Measurements from ENCODE around the gene TIRAP. TPM values are rescaled to one million over a fixed set of nuclear protein-coding genes. Genes with fewer than 3 reads are reported as not detected.

The TIRAP gene
- total RNA-seq, 4 donors from 2014 or later, result 3.9 to 8.8 (median 7.3) TPM

- no peaks in the 10 kb centered on the region for H3K27me3 ChIP-seq
- intact Hi-C loops (cut with DNase I), result no loop called here
- TF ChIP-seq CTCF (IDR thresholded peaks at IDR 0.05) (no peak), POLR2A (IDR thresholded peaks at IDR 0.05) (no peak)
- peaks cover 4 to 81% (median 8%) of the 10 kb centered on the region in 3 donors for H3K36me3 ChIP-seq
- no peaks in the 10 kb centered on the region for H3K4me1 ChIP-seq
- H3K4me3 ChIP-seq, result no peak overlapping the region
- 75% methylated on average over 2 of the region's 2 CpGs for WGBS, 2 donors
- no peaks in the 10 kb centered on the region for H3K9me3 ChIP-seq
- no peak for DNase-seq
- no peak overlapping the region for H3K27ac ChIP-seq
These were observed 14.1 kb downstream of the TIRAP start for GRCh38 chr11:126297004-126297403.

GRCh38 chr11:126303623-126304456 is 20.9 kb downstream of the TIRAP start, which contains the start of gene DCPS:
Gene DCPS (plus strand): TSS chr11:126304060. CDS start chr11:126304081, 21 bp downstream.
- peaks cover 4 to 30% (median 13%) of the 10 kb centered on the region in 3 donors for H3K4me1 ChIP-seq
- peak within 1 kb of the TSS; percentile 63 to 83 (median 68) for H3K4me3 ChIP-seq
- 2% methylated on average over 22 to 31 of the region's 61 CpGs for WGBS, 2 donors
- no peaks in the 10 kb centered on the region for H3K27me3 ChIP-seq
- TF ChIP-seq POLR2A (IDR thresholded peaks at IDR 0.05) (peak in 3 of 4 donors; percentile 33 to 74 (median 72)), CTCF (IDR thresholded peaks at IDR 0.05) (peak in 1 of 6 experiments; percentile 26)
- intact Hi-C loops (cut with DNase I), result no loop called here
- no peaks in the 10 kb centered on the region for H3K9me3 ChIP-seq
- peak; percentile 18 for DNase-seq
- peaks cover 0 to 46% (median 0%) of the 10 kb centered on the region in 3 donors for H3K36me3 ChIP-seq
- peak within 1 kb of the TSS; percentile 90 to 94 (median 92) for H3K27ac ChIP-seq

- intact Hi-C loops (cut with DNase I), result no loop called here
- 37 to 46% methylated on average over 12 of the region's 12 CpGs for WGBS, 2 donors
- peak overlapping the region; percentile 63 to 83 (median 68) for H3K4me3 ChIP-seq
These were observed 21.7 kb downstream of the TIRAP start for GRCh38 chr11:126304457-126305075.

GRCh38 chr11:126305699-126306098 is 22.8 kb downstream of the TIRAP start:
- TF ChIP-seq CTCF (IDR thresholded peaks at IDR 0.05) (no peak), POLR2A (IDR thresholded peaks at IDR 0.05) (no peak)
- H3K4me3 ChIP-seq, result no peak overlapping the region
- 86 to 90% methylated on average over 4 of the region's 4 CpGs for WGBS, 2 donors
- H3K9me3 ChIP-seq, result no peaks in the 10 kb centered on the region
- DNase-seq, result no peak
- H3K36me3 ChIP-seq, result peaks cover 0 to 44% (median 0%) of the 10 kb centered on the region in 3 donors
- H3K27me3 ChIP-seq, result no peaks in the 10 kb centered on the region
- intact Hi-C loops (cut with DNase I), result no loop called here
- peaks cover 4 to 36% (median 15%) of the 10 kb centered on the region in 3 donors for H3K4me1 ChIP-seq
- H3K27ac ChIP-seq, result no peak overlapping the region

More at GRCh38 chr11:126304457-126305075, 21.7 kb downstream of the TIRAP start:
- no peaks in the 10 kb centered on the region for H3K9me3 ChIP-seq
- DNase-seq, result no peak
- no peaks in the 10 kb centered on the region for H3K27me3 ChIP-seq
- TF ChIP-seq CTCF (IDR thresholded peaks at IDR 0.05), result no peak
- TF ChIP-seq POLR2A (IDR thresholded peaks at IDR 0.05), result no peak
- H3K27ac ChIP-seq, result peak overlapping the region; percentile 90 to 94 (median 92)
- peaks cover 0 to 48% (median 0%) of the 10 kb centered on the region in 3 donors for H3K36me3 ChIP-seq
- peaks cover 4 to 30% (median 13%) of the 10 kb centered on the region in 3 donors for H3K4me1 ChIP-seq

- Histone ChIP-seq H3K9me3 (no peaks in the 10 kb centered on the region), H3K4me1 (peaks cover 4 to 50% (median 16%) of the 10 kb centered on the region in 3 donors), H3K27me3 (no peaks in the 10 kb centered on the region), H3K4me3 (no peak overlapping the region), H3K36me3 (peaks cover 0 to 47% (median 0%) of the 10 kb centered on the region in 3 donors), H3K27ac (no peak overlapping the region)
- no peak for DNase-seq
- no peak for TF ChIP-seq POLR2A (IDR thresholded peaks at IDR 0.05)
- TF ChIP-seq CTCF (IDR thresholded peaks at IDR 0.05), result peak in 4 of 6 experiments; percentile 5 to 31 (median 16)
- intact Hi-C loops (cut with DNase I), result no loop called here
- WGBS, 2 donors, result 30 to 36% methylated on average over 5 of the region's 5 CpGs
These were observed 24.8 kb downstream of the TIRAP start for GRCh38 chr11:126307706-126308105.

Measured in esophagus squamous epithelium (tissue), 5 donors.